NCI-H2196 treated with DMSO at 0.1 percent for 48 hours (cell line): Measurements from ENCODE around the gene OPA1.

ENCODE experiments used
- DNase-seq: peaks from one replicate; lab custom pipeline; 2025; ENCODE audit not compliant: unreplicated experiment; lab: John Stamatoyannopoulos, UW

Gene OPA1, protein sequence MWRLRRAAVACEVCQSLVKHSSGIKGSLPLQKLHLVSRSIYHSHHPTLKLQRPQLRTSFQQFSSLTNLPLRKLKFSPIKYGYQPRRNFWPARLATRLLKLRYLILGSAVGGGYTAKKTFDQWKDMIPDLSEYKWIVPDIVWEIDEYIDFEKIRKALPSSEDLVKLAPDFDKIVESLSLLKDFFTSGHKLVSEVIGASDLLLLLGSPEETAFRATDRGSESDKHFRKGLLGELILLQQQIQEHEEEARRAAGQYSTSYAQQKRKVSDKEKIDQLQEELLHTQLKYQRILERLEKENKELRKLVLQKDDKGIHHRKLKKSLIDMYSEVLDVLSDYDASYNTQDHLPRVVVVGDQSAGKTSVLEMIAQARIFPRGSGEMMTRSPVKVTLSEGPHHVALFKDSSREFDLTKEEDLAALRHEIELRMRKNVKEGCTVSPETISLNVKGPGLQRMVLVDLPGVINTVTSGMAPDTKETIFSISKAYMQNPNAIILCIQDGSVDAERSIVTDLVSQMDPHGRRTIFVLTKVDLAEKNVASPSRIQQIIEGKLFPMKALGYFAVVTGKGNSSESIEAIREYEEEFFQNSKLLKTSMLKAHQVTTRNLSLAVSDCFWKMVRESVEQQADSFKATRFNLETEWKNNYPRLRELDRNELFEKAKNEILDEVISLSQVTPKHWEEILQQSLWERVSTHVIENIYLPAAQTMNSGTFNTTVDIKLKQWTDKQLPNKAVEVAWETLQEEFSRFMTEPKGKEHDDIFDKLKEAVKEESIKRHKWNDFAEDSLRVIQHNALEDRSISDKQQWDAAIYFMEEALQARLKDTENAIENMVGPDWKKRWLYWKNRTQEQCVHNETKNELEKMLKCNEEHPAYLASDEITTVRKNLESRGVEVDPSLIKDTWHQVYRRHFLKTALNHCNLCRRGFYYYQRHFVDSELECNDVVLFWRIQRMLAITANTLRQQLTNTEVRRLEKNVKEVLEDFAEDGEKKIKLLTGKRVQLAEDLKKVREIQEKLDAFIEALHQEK

DNA sequence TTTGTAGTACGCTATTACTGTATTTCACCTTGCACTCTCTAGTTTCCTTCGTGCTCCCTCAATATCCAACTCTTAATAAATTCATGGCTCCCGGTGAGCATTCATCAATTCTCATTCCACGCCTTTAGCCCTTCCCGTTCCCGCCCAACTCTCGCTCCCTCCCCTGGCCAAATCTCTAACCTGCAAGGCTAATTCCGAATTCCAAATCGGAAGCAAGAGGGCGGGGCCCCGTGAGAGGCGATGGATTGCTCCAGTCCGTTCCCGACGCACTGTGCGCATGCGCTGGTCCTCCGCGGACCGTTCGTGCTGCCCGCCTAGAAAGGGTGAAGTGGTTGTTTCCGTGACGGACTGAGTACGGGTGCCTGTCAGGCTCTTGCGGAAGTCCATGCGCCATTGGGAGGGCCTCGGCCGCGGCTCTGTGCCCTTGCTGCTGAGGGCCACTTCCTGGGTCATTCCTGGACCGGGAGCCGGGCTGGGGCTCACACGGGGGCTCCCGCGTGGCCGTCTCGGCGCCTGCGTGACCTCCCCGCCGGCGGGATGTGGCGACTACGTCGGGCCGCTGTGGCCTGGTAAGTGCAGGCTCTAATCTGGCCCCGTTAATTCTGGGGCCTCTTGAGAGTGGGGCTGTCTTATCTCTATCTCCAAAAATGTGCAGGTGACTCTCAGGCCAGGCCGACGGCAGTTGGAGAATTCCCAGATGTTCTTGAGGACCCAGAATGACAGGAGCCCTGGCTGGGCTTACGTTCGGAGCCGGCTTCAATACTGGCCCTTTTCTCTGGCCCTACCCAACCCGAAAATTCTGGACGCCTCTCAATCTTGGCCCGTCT is at the start of gene OPA1:
TSS of gene OPA1 (plus strand) at position 368 of the 827 bp plus-strand sequence. CDS start at position 538, 170 bp downstream.
- DNase-seq = peak; percentile 100

DNA sequence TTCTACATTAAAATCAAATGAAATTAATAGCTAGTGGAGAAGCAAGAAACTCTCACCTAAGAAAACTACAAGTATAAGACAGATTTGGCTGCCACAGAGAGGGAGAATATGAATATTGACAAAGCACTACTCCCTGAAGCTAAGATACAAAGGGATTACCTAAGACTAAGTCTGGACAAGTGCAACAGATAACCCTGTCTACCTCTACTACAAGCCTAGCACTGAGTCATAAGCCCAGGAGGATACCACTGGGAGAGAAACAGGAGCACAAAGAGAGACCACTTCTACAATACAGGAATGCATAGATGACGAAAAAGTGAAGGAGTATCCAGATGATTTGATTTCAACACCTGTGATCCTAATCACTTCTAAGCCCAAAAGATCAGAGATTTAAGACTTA is 48.7 kb upstream of the OPA1 start:
- no peak for DNase-seq

- no peak for DNase-seq
Measured at GRCh38 chr3:193545304-193545703, 47.7 kb upstream of the OPA1 start.

DNA sequence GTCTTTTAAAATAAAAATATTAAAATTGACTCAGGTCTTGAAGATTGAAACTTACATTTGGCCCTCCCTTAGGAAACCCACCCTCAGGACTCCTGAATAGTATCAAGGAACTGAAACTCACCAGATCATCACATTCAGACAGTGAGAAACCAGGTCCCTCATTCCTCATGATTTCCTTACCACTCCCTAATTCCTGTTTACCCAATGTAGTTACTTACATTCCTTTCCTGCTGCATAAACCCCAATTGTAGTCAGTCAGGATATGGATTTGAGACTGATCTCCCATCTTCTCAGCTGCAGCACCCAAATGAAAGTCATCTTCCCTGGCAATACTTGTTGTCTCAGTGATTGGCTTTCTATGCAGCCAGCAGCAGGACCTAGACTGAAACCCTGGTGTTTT is 46.9 kb upstream of the OPA1 start:
- no peak for DNase-seq

GRCh38 chr3:193548406-193548805 is 44.6 kb upstream of the OPA1 start:
- no peak for DNase-seq

DNA sequence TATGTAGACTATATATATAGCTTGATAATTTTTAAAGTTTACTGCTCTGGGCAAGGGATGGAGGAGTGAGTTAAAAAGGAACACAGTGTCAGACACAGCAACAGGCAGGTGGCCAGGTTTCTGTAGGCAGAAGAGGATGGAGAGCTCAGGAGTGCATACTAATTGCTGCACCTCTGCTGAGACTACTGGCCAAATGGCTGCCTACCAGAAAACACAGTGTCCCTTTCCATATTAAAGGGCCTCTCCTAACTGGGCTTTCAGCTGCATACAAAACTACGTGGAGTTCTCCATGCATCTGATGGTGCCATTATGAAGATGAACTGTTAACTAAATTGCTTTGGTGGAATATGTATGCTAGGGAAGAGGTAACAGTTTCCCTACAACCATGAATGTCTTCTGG is 40.1 kb upstream of the OPA1 start:
- DNase-seq = peak; percentile 44

DNA sequence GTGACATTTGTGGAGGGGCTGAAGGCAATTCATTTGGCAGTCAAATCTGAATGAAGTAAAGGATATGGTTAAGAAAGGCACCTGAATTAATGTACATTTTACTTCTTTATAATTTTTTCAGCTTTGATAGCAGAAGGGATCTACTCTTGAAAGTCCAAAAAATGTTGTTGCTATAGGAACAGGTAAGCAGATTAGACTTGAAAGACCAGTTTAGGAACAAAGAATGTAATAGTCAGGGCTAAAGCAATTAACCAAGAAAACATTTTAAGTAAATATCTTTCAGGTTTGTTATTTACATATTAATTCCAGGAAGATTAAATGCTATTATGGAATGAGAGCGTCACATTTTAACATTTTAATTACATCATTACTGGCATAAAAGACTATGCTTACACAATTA is 39.4 kb upstream of the OPA1 start:
- DNase-seq = peak; percentile 26

DNA sequence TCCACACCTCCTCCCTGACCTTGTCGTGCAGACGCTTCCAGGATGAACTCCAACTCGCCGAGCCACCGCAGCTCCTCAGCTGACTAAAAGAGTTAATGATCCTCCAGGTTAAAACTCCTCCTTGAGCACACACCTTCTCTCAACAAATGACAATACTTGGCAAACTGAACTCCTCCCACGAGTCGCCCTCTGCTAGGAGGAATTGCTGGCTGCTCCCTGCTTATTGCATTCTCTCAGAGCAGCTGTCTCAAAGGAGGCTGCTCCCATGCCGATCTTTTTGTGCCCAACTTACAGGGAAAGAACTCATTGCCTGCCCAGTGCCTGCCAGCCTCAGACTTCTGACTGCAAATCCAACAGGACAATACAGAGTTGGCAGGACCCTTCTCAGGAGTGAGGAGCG is 38.2 kb upstream of the OPA1 start, which contains the start of gene ATP13A4:
TSS of gene ATP13A4 (minus strand) at position 85 of the 400 bp plus-strand sequence. CDS start 96 bp downstream, outside the sequence.
- DNase-seq = no peak

DNA sequence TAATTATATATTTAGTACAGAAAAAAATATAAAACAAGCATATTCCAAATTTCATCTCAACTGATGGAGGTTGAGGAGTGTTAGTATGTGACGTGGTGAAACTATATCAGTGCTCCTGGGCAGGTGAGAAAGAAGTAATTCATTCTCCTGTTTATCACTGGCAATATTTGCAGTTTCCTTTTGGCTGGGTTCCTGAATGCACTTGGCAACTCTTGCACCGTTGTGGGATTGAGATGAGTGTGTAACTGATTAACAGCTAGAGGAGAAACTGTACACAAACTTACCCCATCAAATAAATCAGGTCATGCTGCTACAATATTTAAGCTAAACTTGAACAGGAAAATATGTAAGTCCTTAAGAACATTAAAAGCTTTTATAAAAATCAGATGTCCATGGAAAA is 36.2 kb upstream of the OPA1 start:
- DNase-seq = peak; percentile 71

- no peak for DNase-seq
Measured at GRCh38 chr3:193559100-193559499, 33.9 kb upstream of the OPA1 start.

- DNase-seq = no peak
Measured at GRCh38 chr3:193560091-193560490, 32.9 kb upstream of the OPA1 start.

GRCh38 chr3:193560870-193561269 is 32.1 kb upstream of the OPA1 start:
- peak; percentile 59 for DNase-seq

GRCh38 chr3:193563426-193563825 is 29.6 kb upstream of the OPA1 start:
- DNase-seq = no peak

- peak; percentile 76 for DNase-seq
Measured at GRCh38 chr3:193564012-193564411, 29.0 kb upstream of the OPA1 start.

- DNase-seq = no peak
Measured at GRCh38 chr3:193569119-193569518, 23.9 kb upstream of the OPA1 start.

- peak; percentile 92 for DNase-seq
Measured at GRCh38 chr3:193572426-193572908, 20.5 kb upstream of the OPA1 start.

- DNase-seq = no peak
Measured at GRCh38 chr3:193573403-193574191, 19.4 kb upstream of the OPA1 start.

GRCh38 chr3:193574488-193575070 is 18.4 kb upstream of the OPA1 start:
- DNase-seq = no peak

DNA sequence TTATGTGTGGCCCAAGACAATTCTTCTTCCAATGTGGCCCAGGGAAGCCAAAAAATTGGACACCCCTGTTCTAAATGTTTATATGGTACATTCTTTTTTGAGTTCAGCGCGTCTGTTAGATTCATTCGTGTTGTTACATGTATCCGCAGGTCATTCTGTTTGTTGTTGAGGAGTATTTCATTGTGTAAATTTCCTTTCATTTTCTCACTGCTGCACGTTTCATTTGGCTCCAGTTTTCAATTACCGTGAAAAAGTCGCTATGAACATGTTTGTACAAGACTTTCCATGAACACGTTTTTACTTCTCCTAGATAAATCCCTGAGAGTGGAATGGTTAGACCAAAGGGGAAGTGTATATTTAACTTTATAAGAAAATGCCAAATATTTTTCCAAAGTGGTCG is 7.5 kb upstream of the OPA1 start:
- no peak for DNase-seq
